Measurements from ENCODE around the gene UBE2E1. TPM values are rescaled to one million over a fixed set of nuclear protein-coding genes. Genes with fewer than 3 reads are reported as not detected.

UBE2E1 gene
- total RNA-seq, 2 donors from 2014 or later: 41.2 to 53.3 TPM

DNA sequence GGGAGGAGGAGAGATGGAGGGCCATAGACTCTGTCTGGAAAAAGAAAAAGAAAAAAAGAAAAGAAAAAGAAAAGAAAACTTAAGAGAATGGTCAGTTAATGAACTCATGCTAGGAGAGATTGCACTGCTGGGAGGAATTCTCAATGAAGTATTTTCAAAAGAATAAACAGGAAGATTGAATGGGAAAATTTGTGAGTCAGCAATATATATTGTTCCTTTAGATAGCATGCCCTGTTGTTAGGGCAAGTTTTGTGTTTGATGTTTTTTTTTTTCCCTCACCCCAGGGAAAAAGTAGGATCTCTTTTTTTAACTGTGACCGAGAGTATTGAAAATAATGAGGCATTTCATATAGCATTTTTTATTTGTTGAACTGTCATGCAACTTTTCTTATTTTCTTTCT lies 131.5 kb downstream of the UBE2E1 start:
- Histone ChIP-seq H3K36me3 (no peaks in the 10 kb centered on the region), H3K27ac (no peak overlapping the region), H3K4me3 (no peak overlapping the region), H3K4me1 (ENCODE audit: control insufficient read depth in 1 of 2, low read depth in 2 of 2) (no peaks in the 10 kb centered on the region), H3K27me3 (replicated peaks; ENCODE audit: insufficient read depth) (no peaks in the 10 kb centered on the region), H3K9me3 (no peaks in the 10 kb centered on the region)
- TF ChIP-seq CTCF (IDR thresholded peaks at IDR 0.05): no peak
- no peak for DNase-seq (ENCODE audit: low spot score)
- no peak for ATAC-seq (ENCODE audit: insufficient number of reproducible peaks, low FRiP score, low read depth)

DNA sequence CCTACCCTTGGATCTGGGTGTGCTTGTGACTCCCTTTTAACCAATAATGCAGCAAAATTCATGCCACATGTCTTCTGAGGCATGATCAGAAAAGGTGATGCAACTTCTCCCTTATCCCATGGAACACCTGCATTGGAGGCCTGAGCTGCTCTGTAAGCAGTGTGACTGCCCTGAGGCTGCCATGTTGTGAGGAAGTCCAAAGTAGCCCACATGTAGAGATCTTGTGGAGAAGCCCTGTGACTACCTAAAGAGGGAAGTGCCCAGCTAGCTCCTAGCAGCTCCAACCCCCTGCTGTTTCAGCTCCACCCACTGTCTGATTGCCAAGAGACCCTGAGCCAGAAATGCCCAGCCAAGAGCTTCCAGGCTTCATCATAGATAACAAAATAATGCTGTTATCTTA lies 132.9 kb downstream of the UBE2E1 start:
- Histone ChIP-seq H3K27me3 (replicated peaks; ENCODE audit: insufficient read depth) (no peaks in the 10 kb centered on the region), H3K4me1 (ENCODE audit: control insufficient read depth in 1 of 2, low read depth in 2 of 2) (no peaks in the 10 kb centered on the region), H3K36me3 (no peaks in the 10 kb centered on the region), H3K4me3 (no peak overlapping the region), H3K27ac (no peak overlapping the region), H3K9me3 (no peaks in the 10 kb centered on the region)
- TF ChIP-seq CTCF (IDR thresholded peaks at IDR 0.05): no peak
- ATAC-seq (ENCODE audit: insufficient number of reproducible peaks, low FRiP score, low read depth) (no peak), DNase-seq (ENCODE audit: low spot score) (no peak)

- peaks cover 0 to 6% of the 10 kb centered on the region in 2 donors for H3K4me1 ChIP-seq (ENCODE audit: control insufficient read depth in 1 of 2, low read depth in 2 of 2)
- DNase-seq (ENCODE audit: low spot score) (no peak), ATAC-seq (ENCODE audit: insufficient number of reproducible peaks, low FRiP score, low read depth) (no peak)
- no peak overlapping the region for H3K27ac ChIP-seq
- H3K36me3 ChIP-seq: no peaks in the 10 kb centered on the region
- TF ChIP-seq CTCF (IDR thresholded peaks at IDR 0.05): no peak
- H3K9me3 ChIP-seq: no peaks in the 10 kb centered on the region
- H3K27me3 ChIP-seq (replicated peaks; ENCODE audit: insufficient read depth): no peaks in the 10 kb centered on the region
- no peak overlapping the region for H3K4me3 ChIP-seq
Observed at GRCh38 chr3:23940775-23941174, 135.0 kb downstream of the UBE2E1 start.

Other genes with a start within 250 kb of the UBE2E1 start
- 10 to 100 TPM; 15.8 to 21.0 TPM for gene NKIRAS1, start 111.0 kb downstream of the UBE2E1 start, total RNA-seq
- gene RPL15, start 111.2 kb downstream of the UBE2E1 start, total RNA-seq: 1,000 to 10,000 TPM; 1,178 to 1,268 TPM
- gene NR1D2, start 139.3 kb downstream of the UBE2E1 start, total RNA-seq: 10 to 100 TPM; 33.0 to 41.6 TPM